ENCODE measurements around the gene EIF4A3.

Gene EIF4A3

GRCh38 chr17:80111702-80112470 is 35.0 kb downstream of the EIF4A3 start:
- H3K27ac ChIP-seq (ENCODE audit: low read depth, low read length), result no peak overlapping the region
- H3K27me3 ChIP-seq (ENCODE audit: insufficient read depth, low read length), result no peaks in the 10 kb centered on the region
- H3K4me1 ChIP-seq (ENCODE audit: insufficient read depth, low read length), result 0 out of 2 replicates have a peak, but pooled peaks cover 3% of the 10 kb centered on the region
- peaks cover 5% of the 10 kb centered on the region; the same call in 1 of the 2 replicates for H3K36me3 ChIP-seq (ENCODE audit: insufficient read depth, low read length)
- H3K4me3 ChIP-seq (ENCODE audit: low read length), result no peak overlapping the region
- no peaks in the 10 kb centered on the region for H3K9me3 ChIP-seq (ENCODE audit: insufficient read depth, low read depth, low read length)
- no peak overlapping the region for H3K9ac ChIP-seq (ENCODE audit: low read depth, low read length)
- WGBS, result 84% methylated on average over 26 of the region's 26 CpGs

- Histone ChIP-seq H3K4me3 (ENCODE audit: low read length) (no peak overlapping the region), H3K36me3 (ENCODE audit: insufficient read depth, low read length) (peaks cover 5% of the 10 kb centered on the region; the same call in 1 of the 2 replicates), H3K27me3 (ENCODE audit: insufficient read depth, low read length) (no peaks in the 10 kb centered on the region), H3K9ac (ENCODE audit: low read depth, low read length) (no peak overlapping the region; the same call in 1 of the 2 replicates), H3K27ac (ENCODE audit: low read depth, low read length) (no peak overlapping the region), H3K4me1 (ENCODE audit: insufficient read depth, low read length) (0 out of 2 replicates have a peak, but pooled peaks cover 3% of the 10 kb centered on the region), H3K9me3 (ENCODE audit: insufficient read depth, low read depth, low read length) (no peaks in the 10 kb centered on the region)
- WGBS, result 91% methylated on average over 21 of the region's 21 CpGs
Measured at GRCh38 chr17:80110927-80111701, 35.8 kb downstream of the EIF4A3 start.

GRCh38 chr17:80110447-80110812 is 36.5 kb downstream of the EIF4A3 start:
- no peaks in the 10 kb centered on the region for H3K9me3 ChIP-seq (ENCODE audit: insufficient read depth, low read depth, low read length)
- H3K4me1 ChIP-seq (ENCODE audit: insufficient read depth, low read length), result 0 out of 2 replicates have a peak, but pooled peaks cover 3% of the 10 kb centered on the region
- no peak overlapping the region for H3K9ac ChIP-seq (ENCODE audit: low read depth, low read length)
- no peaks in the 10 kb centered on the region for H3K27me3 ChIP-seq (ENCODE audit: insufficient read depth, low read length)
- H3K4me3 ChIP-seq (ENCODE audit: low read length), result no peak overlapping the region
- peaks cover 5% of the 10 kb centered on the region; the same call in 1 of the 2 replicates for H3K36me3 ChIP-seq (ENCODE audit: insufficient read depth, low read length)
- WGBS, result 79% methylated on average over 9 of the region's 9 CpGs
- no peak overlapping the region for H3K27ac ChIP-seq (ENCODE audit: low read depth, low read length)

- Histone ChIP-seq H3K4me1 (ENCODE audit: insufficient read depth, low read length) (0 out of 2 replicates have a peak, but pooled peaks cover 3% of the 10 kb centered on the region), H3K36me3 (ENCODE audit: insufficient read depth, low read length) (peaks cover 5% of the 10 kb centered on the region; the same call in 1 of the 2 replicates), H3K9me3 (ENCODE audit: insufficient read depth, low read depth, low read length) (no peaks in the 10 kb centered on the region), H3K4me3 (ENCODE audit: low read length) (no peak overlapping the region), H3K27me3 (ENCODE audit: insufficient read depth, low read length) (no peaks in the 10 kb centered on the region), H3K27ac (ENCODE audit: low read depth, low read length) (no peak overlapping the region), H3K9ac (ENCODE audit: low read depth, low read length) (no peak overlapping the region)
- WGBS, result 93% methylated on average over 30 of the region's 30 CpGs
Measured at GRCh38 chr17:80109713-80110446, 37.0 kb downstream of the EIF4A3 start.

GRCh38 chr17:80109066-80109660 is 37.8 kb downstream of the EIF4A3 start:
- Histone ChIP-seq H3K9me3 (ENCODE audit: insufficient read depth, low read depth, low read length) (no peaks in the 10 kb centered on the region), H3K4me1 (ENCODE audit: insufficient read depth, low read length) (0 out of 2 replicates have a peak, but pooled peaks cover 3% of the 10 kb centered on the region), H3K27me3 (ENCODE audit: insufficient read depth, low read length) (no peaks in the 10 kb centered on the region), H3K27ac (ENCODE audit: low read depth, low read length) (no peak overlapping the region), H3K36me3 (ENCODE audit: insufficient read depth, low read length) (peaks cover 5% of the 10 kb centered on the region; the same call in 1 of the 2 replicates), H3K4me3 (ENCODE audit: low read length) (no peak overlapping the region), H3K9ac (ENCODE audit: low read depth, low read length) (no peak overlapping the region)
- WGBS, result 92% methylated on average over 13 of the region's 13 CpGs

- H3K36me3 ChIP-seq (ENCODE audit: insufficient read depth, low read length), result peaks cover 5% of the 10 kb centered on the region; the same call in 1 of the 2 replicates
- H3K9ac ChIP-seq (ENCODE audit: low read depth, low read length), result no peak overlapping the region
- H3K9me3 ChIP-seq (ENCODE audit: insufficient read depth, low read depth, low read length), result no peaks in the 10 kb centered on the region
- no peak overlapping the region for H3K27ac ChIP-seq (ENCODE audit: low read depth, low read length)
- 91% methylated on average over 40 of the region's 40 CpGs for WGBS
- no peaks in the 10 kb centered on the region for H3K27me3 ChIP-seq (ENCODE audit: insufficient read depth, low read length)
- H3K4me1 ChIP-seq (ENCODE audit: insufficient read depth, low read length), result 0 out of 2 replicates have a peak, but pooled peaks cover 3% of the 10 kb centered on the region
- no peak overlapping the region for H3K4me3 ChIP-seq (ENCODE audit: low read length)
Measured at GRCh38 chr17:80108036-80108971, 38.6 kb downstream of the EIF4A3 start.

GRCh38 chr17:80107231-80108021 is 39.5 kb downstream of the EIF4A3 start:
- no peaks in the 10 kb centered on the region for H3K9me3 ChIP-seq (ENCODE audit: insufficient read depth, low read depth, low read length)
- peaks cover 5% of the 10 kb centered on the region; the same call in 1 of the 2 replicates for H3K36me3 ChIP-seq (ENCODE audit: insufficient read depth, low read length)
- no peak overlapping the region for H3K4me3 ChIP-seq (ENCODE audit: low read length)
- 91% methylated on average over 46 of the region's 46 CpGs for WGBS
- H3K9ac ChIP-seq (ENCODE audit: low read depth, low read length), result no peak overlapping the region
- no peak overlapping the region for H3K27ac ChIP-seq (ENCODE audit: low read depth, low read length)
- peaks cover 5% of the 10 kb centered on the region; the same call in 1 of the 2 replicates for H3K4me1 ChIP-seq (ENCODE audit: insufficient read depth, low read length)
- H3K27me3 ChIP-seq (ENCODE audit: insufficient read depth, low read length), result no peaks in the 10 kb centered on the region

GRCh38 chr17:80106751-80107150 is 40.2 kb downstream of the EIF4A3 start:
- no peaks in the 10 kb centered on the region for H3K9me3 ChIP-seq (ENCODE audit: insufficient read depth, low read depth, low read length)
- no peak overlapping the region for H3K27ac ChIP-seq (ENCODE audit: low read depth, low read length)
- H3K36me3 ChIP-seq (ENCODE audit: insufficient read depth, low read length), result peaks cover 5% of the 10 kb centered on the region; the same call in 1 of the 2 replicates
- no peak overlapping the region for H3K9ac ChIP-seq (ENCODE audit: low read depth, low read length)
- WGBS, result 89% methylated on average over 12 of the region's 12 CpGs
- H3K4me1 ChIP-seq (ENCODE audit: insufficient read depth, low read length), result peaks cover 8% of the 10 kb centered on the region; the same call in 1 of the 2 replicates
- H3K27me3 ChIP-seq (ENCODE audit: insufficient read depth, low read length), result no peaks in the 10 kb centered on the region
- H3K4me3 ChIP-seq (ENCODE audit: low read length), result no peak overlapping the region

- no peak overlapping the region for H3K9ac ChIP-seq (ENCODE audit: low read depth, low read length)
- no peaks in the 10 kb centered on the region for H3K27me3 ChIP-seq (ENCODE audit: insufficient read depth, low read length)
- peaks cover 5% of the 10 kb centered on the region; the same call in 1 of the 2 replicates for H3K36me3 ChIP-seq (ENCODE audit: insufficient read depth, low read length)
- no peaks in the 10 kb centered on the region for H3K9me3 ChIP-seq (ENCODE audit: insufficient read depth, low read depth, low read length)
- 87% methylated on average over 10 of the region's 10 CpGs for WGBS
- H3K4me3 ChIP-seq (ENCODE audit: low read length), result no peak overlapping the region
- peaks cover 8% of the 10 kb centered on the region; the same call in 1 of the 2 replicates for H3K4me1 ChIP-seq (ENCODE audit: insufficient read depth, low read length)
- no peak overlapping the region for H3K27ac ChIP-seq (ENCODE audit: low read depth, low read length)
Measured at GRCh38 chr17:80106176-80106575, 40.8 kb downstream of the EIF4A3 start.

Data from HUES64 (cell line).